Measurements from ENCODE around the gene CAB39. TPM values are rescaled to one million over a fixed set of nuclear protein-coding genes. Genes with fewer than 3 reads are reported as not detected.

Gene CAB39
- total RNA-seq, 2 experiments from 2014 or later = 175 to 178 TPM

Other genes starting within 250 kb of the CAB39 start
- gene ITM2C, start 152.1 kb downstream of the CAB39 start, total RNA-seq = 10 to 100 TPM; 77.2 to 79.5 TPM
- 10 to 100 TPM; 12.3 to 12.5 TPM for gene GPR55, start 212.4 kb downstream of the CAB39 start, total RNA-seq